Small intestine (tissue), 7 donors: ENCODE measurements around the gene DNAJC4. TPM values are rescaled to one million over a fixed set of nuclear protein-coding genes. Genes with fewer than 3 reads are reported as not detected.
A peak's percentile ranks its signal among the peaks of the same experiment; 100 is the strongest.

Experiments
- DNase-seq, 2 donors: peaks; one replicate each; pipeline versions ENCODE4 v3.0.0 to v3.0.0-alpha.2; 2013
- FAIRE-seq: peaks from 2 replicates; lab custom pipeline; 2012; peaks lifted over from hg19 to GRCh38; lab: Jason Lieb, UNC
- H3K27ac ChIP-seq, 3 donors: one replicate each; pipeline ENCODE4 v1.5.1; 2013; ENCODE audit warnings: low read length in 2 of 3, mild to moderate bottlenecking in 2 of 3, control low read depth in 1 of 3, inconsistent platforms in 1 of 3, low read depth in 1 of 3, moderate library complexity in 1 of 3
- H3K27me3 ChIP-seq, 3 donors: one replicate each; pipeline ENCODE4 v1.6.1; 2013; ENCODE audit warnings: low read length in 3 of 3, inconsistent platforms in 1 of 3; ENCODE audit not compliant: control insufficient read depth in 3 of 3, insufficient read depth in 3 of 3
- H3K36me3 ChIP-seq, 3 donors: one replicate each; pipeline ENCODE4 v1.6.1; 2013; ENCODE audit warnings: low read length in 3 of 3, inconsistent platforms in 1 of 3, low read depth in 1 of 3, mild to moderate bottlenecking in 1 of 3, moderate library complexity in 1 of 3; ENCODE audit not compliant: control insufficient read depth in 3 of 3, insufficient read depth in 2 of 3
- H3K4me1 ChIP-seq, 3 donors: one replicate each; pipeline ENCODE4 v1.6.1; 2013; ENCODE audit warnings: low read length in 2 of 3, inconsistent platforms in 1 of 3, low read depth in 1 of 3, mild to moderate bottlenecking in 1 of 3, moderate library complexity in 1 of 3; ENCODE audit not compliant: control insufficient read depth in 3 of 3, insufficient read depth in 2 of 3
- H3K4me3 ChIP-seq, 3 donors: one replicate each; pipeline ENCODE4 v1.5.1; 2013; ENCODE audit warnings: low read length in 3 of 3, control low read depth in 1 of 3, inconsistent platforms in 1 of 3, low read depth in 1 of 3, mild to moderate bottlenecking in 1 of 3, moderate library complexity in 1 of 3
- H3K9me3 ChIP-seq, 2 donors: one replicate each; pipeline ENCODE4 v1.6.1; 2013; ENCODE audit warnings: low read depth in 1 of 2, low read length in 1 of 2; ENCODE audit not compliant: control insufficient read depth in 2 of 2, insufficient read depth in 1 of 2
- WGBS, 3 donors: extraction: QIAGEN DNeasy Blood & Tissue Kit; methylation state at CpG; one replicate each; pipeline ENCODE4 v1.1.7; 2013; 5-methylcytosine and 5-hydroxymethylcytosine counted together
- polyA plus RNA-seq, 4 donors: library from polyadenylated mRNA; stranded (reverse) in 3 of 4; unstranded in 1 of 4; fragments of 200-250 nt in 3 of 4; fragments of 120-200 nt in 1 of 4; gene quantifications; one replicate each; pipeline versions ENCODE4 v1.2.1 to v1.2.3, GENCODE V29; 2013
- donor health status: healthy with polysubstance abuse.
- donor health status: control.
- donor health status: control.
- donor health status: Bipolar disorder and iron deficiency.
- donor health status: healthy.

DNAJC4 gene
- polyA plus RNA-seq, 4 donors: 50.6 to 164 (median 93.6) TPM

DNA sequence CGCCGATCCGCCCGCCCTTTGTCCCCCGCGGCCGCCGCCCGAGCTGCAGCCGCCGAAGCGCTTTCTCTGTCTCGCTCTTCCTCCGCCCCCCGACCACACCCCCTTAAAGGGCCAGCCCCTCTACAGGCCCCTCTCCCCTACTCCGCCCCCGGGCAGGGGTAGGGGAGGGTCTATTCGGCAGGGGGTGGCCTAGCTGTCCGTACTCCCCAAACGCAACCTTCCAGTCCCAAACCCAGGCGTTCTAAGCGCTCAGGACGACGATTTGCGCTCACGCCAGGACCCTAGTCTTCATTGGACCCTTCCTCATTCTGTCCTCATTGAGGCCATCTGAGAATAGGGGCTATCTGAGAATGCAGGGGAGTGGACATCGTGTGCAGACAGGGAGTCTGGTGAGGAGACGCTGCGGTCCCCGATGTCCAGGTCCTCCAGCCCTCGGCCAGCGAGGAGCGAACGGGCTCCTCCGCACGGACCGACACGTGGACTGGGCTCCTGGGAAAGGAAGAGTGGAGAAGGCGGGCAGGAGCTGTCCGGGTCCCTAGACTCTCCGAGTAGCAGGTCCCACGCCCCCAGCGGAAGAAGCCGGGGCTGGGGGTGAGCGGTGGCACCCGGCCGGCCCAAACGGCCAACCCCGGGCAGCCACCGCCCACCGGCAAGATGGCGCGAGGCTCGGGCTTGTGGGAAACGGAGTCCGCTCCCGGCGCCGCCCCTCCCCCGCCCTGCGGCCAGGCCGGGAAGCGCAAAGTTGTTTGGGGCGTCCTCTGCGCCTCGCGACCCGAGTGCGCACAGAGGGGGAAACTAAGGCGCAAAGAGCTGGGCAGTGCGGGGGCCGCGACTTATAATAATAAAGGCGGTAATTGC, 16.8 kb downstream of the DNAJC4 start, which contains the start of gene PPP1R14B:
Gene PPP1R14B, minus strand, starts transcription at position 73 of the 858 bp plus-strand sequence. CDS start 270 bp downstream, outside the sequence.
- Histone ChIP-seq H3K4me3 (peak within 1 kb of the TSS; percentile 68 to 97 (median 71)), H3K9me3 (no peaks in the 10 kb centered on the region), H3K27ac (peak within 1 kb of the TSS; percentile 90 to 98 (median 97)), H3K4me1 (peaks cover 0 to 55% (median 3%) of the 10 kb centered on the region in 3 donors), H3K27me3 (no peaks in the 10 kb centered on the region), H3K36me3 (peaks cover 0 to 40% (median 5%) of the 10 kb centered on the region in 3 donors)
- FAIRE-seq (no peak), DNase-seq (peak; percentile 86 to 91)
- 1 to 2% (median 1%) methylated on average over 52 to 74 of the region's 74 CpGs for WGBS, 3 donors

DNA sequence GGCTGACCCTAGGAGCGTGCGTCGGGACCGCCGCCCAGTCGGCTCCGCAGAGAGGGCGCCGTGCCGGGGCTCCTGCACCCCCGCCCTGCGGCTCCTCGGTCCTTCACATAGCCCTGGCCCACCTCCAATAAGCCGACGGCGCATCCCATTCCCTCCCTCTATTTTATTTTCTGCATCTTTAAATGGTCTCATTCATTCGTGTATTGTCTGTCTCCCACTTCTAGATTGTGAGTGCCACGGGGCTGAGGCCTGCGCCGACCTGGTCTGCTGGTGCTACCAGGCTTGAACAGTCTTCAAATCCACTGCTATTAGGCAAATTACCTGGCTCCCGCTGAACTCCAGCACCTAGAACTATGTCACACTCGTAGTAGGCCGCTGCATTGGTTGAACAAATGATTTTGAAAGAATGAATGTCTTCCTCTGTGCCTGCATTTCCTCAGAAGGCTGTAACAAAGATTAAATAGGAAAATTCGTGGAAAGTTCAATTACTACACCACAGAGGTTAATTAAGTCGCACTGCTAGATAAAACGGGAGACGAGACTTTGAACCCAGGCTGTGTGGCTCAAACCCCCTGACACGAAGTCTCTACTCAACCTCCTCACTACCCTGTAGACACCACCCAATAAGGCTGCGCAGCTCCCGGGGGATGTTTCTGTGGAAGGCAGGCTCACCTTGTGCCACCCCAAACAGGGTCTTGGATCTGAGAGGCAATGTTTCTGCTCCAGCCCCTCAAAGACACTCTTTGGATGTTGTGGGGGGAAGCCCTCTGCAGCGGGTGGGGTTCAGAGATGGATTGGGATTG, 17.6 kb downstream of the DNAJC4 start:
- Histone ChIP-seq H3K4me1 (peaks cover 0 to 47% (median 3%) of the 10 kb centered on the region in 3 donors), H3K27ac (peak overlapping the region; percentile 43 to 98 (median 82)), H3K4me3 (peak overlapping the region; percentile 48 to 87 (median 71)), H3K36me3 (peaks cover 0 to 35% (median 5%) of the 10 kb centered on the region in 3 donors), H3K9me3 (no peaks in the 10 kb centered on the region), H3K27me3 (no peaks in the 10 kb centered on the region)
- 15 to 35% (median 25%) methylated on average over 30 to 31 of the region's 31 CpGs for WGBS, 3 donors
- FAIRE-seq (no peak), DNase-seq (peak; percentile 48 to 72)

GRCh38 chr11:64248578-64248977, 18.2 kb downstream of the DNAJC4 start:
- Histone ChIP-seq H3K27me3 (no peaks in the 10 kb centered on the region), H3K4me1 (peaks cover 0 to 47% (median 3%) of the 10 kb centered on the region in 3 donors), H3K36me3 (peaks cover 0 to 35% (median 5%) of the 10 kb centered on the region in 3 donors), H3K27ac (peak overlapping the region in 2 of 3 donors; percentile 43 to 82), H3K4me3 (peak overlapping the region in 1 of 3 donors; percentile 10), H3K9me3 (no peaks in the 10 kb centered on the region)
- whole genome bisulfite sequencing, 3 donors: 9 to 63% (median 43%) methylated on average over 6 to 7 of the region's 7 CpGs
- DNase-seq (peak in 1 of 2 donors; percentile 58), FAIRE-seq (no peak)

DNA sequence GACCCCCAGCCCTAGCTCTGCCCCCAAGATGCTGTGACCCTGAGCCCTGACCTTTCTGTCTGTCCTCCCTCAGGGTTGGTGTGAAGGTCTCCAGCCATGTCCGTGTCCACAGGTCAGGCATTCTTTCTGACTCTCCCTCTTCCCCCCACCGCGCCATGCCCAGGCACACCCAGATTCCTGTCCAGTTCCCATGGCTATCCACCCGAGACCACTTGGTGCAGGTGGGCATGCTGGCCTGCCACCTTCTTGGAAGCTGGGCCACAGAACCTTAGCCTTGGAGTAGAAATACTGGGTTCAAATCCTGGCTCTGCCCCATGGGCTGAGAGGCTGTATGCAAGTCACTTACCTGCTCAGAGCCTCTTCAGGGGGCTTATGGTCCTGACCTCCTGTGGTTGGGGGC, 18.7 kb downstream of the DNAJC4 start:
- H3K4me3 ChIP-seq: no peak overlapping the region
- FAIRE-seq: no peak
- H3K36me3 ChIP-seq: peaks cover 0 to 35% (median under 1%) of the 10 kb centered on the region in 3 donors
- 73 to 88% (median 80%) methylated on average over 4 of the region's 4 CpGs for WGBS, 3 donors
- H3K4me1 ChIP-seq: peaks cover 0 to 47% (median 3%) of the 10 kb centered on the region in 3 donors
- no peak for DNase-seq
- H3K9me3 ChIP-seq: no peaks in the 10 kb centered on the region
- no peaks in the 10 kb centered on the region for H3K27me3 ChIP-seq
- peak overlapping the region in 1 of 3 donors; percentile 82 for H3K27ac ChIP-seq

GRCh38 chr11:64249563-64250414, 19.4 kb downstream of the DNAJC4 start:
- Histone ChIP-seq H3K27ac (peak overlapping the region in 1 of 3 donors; percentile 16), H3K9me3 (no peaks in the 10 kb centered on the region), H3K4me1 (peaks cover 0 to 47% (median 3%) of the 10 kb centered on the region in 3 donors), H3K27me3 (no peaks in the 10 kb centered on the region), H3K4me3 (no peak overlapping the region), H3K36me3 (peaks cover 2 to 35% (median 5%) of the 10 kb centered on the region in 3 donors)
- DNase-seq: peak in 1 of 2 donors; percentile 48
- WGBS, 3 donors: 72 to 84% (median 75%) methylated on average over 8 of the region's 8 CpGs
- no peak for FAIRE-seq

GRCh38 chr11:64250415-64251015, 20.2 kb downstream of the DNAJC4 start:
- WGBS, 3 donors: 21 to 26% (median 26%) methylated on average over 10 to 13 of the region's 13 CpGs
- peak overlapping the region in 2 of 3 donors; percentile 85 to 94 for H3K4me3 ChIP-seq
- no peaks in the 10 kb centered on the region for H3K9me3 ChIP-seq
- DNase-seq (peak in 1 of 2 donors; percentile 48), FAIRE-seq (no peak)
- H3K27me3 ChIP-seq: no peaks in the 10 kb centered on the region
- H3K27ac ChIP-seq: peak overlapping the region in 1 of 3 donors; percentile 85
- H3K4me1 ChIP-seq: peaks cover 0 to 41% (median 3%) of the 10 kb centered on the region in 3 donors
- H3K36me3 ChIP-seq: peaks cover 5 to 35% (median 9%) of the 10 kb centered on the region in 3 donors

DNA sequence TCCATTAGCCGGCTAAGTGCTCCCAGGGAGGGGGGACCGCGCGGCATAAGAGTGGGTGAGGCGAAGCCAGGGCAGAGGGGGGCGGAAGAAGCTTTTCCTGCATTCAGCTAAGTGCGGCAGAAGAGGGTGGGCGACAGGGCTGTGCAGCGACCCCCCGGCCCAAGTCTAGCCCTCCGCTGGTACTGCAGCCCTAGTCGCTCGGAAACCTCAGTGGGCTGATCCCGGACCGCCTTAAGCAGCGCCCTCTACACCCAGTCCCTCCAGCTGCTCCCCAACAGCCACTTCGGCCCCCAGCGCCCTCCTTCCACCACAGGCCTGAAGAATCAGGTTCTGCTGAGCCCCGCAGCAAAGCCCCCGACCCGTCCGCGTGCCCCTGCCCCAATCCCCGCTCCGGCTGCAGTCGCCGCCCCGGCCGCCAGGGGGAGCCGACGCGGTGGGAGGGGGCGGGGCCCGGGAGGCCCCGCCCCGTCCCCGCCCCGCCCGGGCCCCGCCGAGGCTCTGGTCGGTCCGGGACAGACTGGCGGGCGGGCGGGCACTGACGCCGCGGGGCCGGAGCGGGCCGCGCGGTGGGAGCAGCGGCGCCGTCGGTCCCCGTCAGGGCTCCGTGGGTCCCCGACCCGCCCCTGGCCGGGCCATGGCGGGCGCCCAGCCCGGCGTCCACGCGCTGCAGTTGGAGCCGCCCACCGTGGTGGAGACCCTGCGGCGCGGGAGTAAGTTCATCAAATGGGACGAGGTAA, 20.8 kb downstream of the DNAJC4 start, which contains the start of gene PLCB3:
Gene PLCB3, plus strand, starts transcription at position 515 of the 737 bp plus-strand sequence. Its CDS starts 120 bp downstream, at position 635.
- peaks cover 7 to 37% (median 14%) of the 10 kb centered on the region in 3 donors for H3K36me3 ChIP-seq
- H3K4me1 ChIP-seq: peaks cover 0 to 38% (median 3%) of the 10 kb centered on the region in 3 donors
- DNase-seq: peak; percentile 59 to 68
- peak within 1 kb of the TSS; percentile 93 to 99 (median 96) for H3K27ac ChIP-seq
- no peak for FAIRE-seq
- no peaks in the 10 kb centered on the region for H3K27me3 ChIP-seq
- H3K9me3 ChIP-seq: no peaks in the 10 kb centered on the region
- WGBS, 3 donors: 0 to 1% (median 1%) methylated on average over 62 to 75 of the region's 75 CpGs
- H3K4me3 ChIP-seq: peak within 1 kb of the TSS; percentile 61 to 94 (median 85)
